Activated naive CD4-positive, alpha-beta T cell treated with anti-CD3 and anti-CD28 coated beads, Interleukin-2, amount 50 U/mL, for 72 hours (primary cell): ENCODE results near the gene RBP2. TPM values are rescaled to one million over a fixed set of nuclear protein-coding genes. Genes with fewer than 3 reads are reported as not detected.

Experiments
- ATAC-seq, 2 donors: fragments of 150-1000 bp; cut with Tn5 transposase; 2 replicates each; pipeline ENCODE4 v1.10.0; 2021; ENCODE audit warnings: mild to moderate bottlenecking in 2 of 2, moderate library complexity in 2 of 2
- DNase-seq, 2 donors: peaks; one replicate each; pipeline ENCODE4 v3.0.0; 2021 to 2022; ENCODE audit warnings: low spot score in 2 of 2
- H3K27ac Mint-ChIP-seq, 2 donors: one replicate each; pipeline ENCODE4 v1.8.0; 2022; ENCODE audit warnings: mild to moderate bottlenecking in 2 of 2, mixed read lengths in 2 of 2
- H3K36me3 Mint-ChIP-seq, 2 donors: one replicate each; pipeline ENCODE4 v1.8.0; 2022; ENCODE audit warnings: mixed read lengths in 2 of 2
- H3K9me3 Mint-ChIP-seq, 2 donors: one replicate each; pipeline ENCODE4 v1.8.0; 2022; ENCODE audit warnings: mixed read lengths in 2 of 2
- total RNA-seq, 2 donors: library from RNA; stranded (reverse); gene quantifications; one replicate each; pipeline ENCODE4 v1.2.3, GENCODE V29; 2022

Gene RBP2
- total RNA-seq, 2 donors from 2014 or later, result not detected

DNA sequence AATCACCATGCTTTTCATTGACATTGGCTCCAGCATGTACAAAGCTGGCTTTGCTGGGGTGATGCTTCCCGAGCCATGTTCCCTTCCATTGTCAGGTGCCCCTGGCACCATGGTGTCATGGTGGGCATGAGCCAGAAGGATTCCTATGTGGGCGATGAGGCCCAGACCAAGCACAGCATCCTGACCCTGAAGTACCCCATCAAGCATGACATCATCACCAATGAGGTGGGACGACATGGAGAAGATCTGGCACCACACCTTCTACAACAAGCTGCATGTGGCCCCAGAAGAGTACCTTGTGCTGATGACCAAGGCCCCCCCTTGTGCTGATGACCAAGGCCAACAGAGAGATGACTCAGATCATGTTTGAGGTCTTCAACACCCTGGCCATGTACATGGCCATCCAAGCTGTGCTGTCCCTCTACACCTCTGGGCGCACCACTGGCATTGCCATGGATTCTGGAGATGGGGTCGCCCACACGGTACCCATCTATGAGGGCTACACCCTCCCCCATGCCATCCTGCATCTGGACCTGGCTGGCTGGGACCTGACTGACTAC is 17.6 kb upstream of the RBP2 start:
- DNase-seq, result no peak
- peaks cover 13 to 39% of the 10 kb centered on the region in 2 donors for H3K36me3 Mint-ChIP-seq
- H3K9me3 Mint-ChIP-seq, result peaks cover 12 to 20% of the 10 kb centered on the region in 2 donors
- no peak for ATAC-seq
- H3K27ac Mint-ChIP-seq, result no peak overlapping the region

DNA sequence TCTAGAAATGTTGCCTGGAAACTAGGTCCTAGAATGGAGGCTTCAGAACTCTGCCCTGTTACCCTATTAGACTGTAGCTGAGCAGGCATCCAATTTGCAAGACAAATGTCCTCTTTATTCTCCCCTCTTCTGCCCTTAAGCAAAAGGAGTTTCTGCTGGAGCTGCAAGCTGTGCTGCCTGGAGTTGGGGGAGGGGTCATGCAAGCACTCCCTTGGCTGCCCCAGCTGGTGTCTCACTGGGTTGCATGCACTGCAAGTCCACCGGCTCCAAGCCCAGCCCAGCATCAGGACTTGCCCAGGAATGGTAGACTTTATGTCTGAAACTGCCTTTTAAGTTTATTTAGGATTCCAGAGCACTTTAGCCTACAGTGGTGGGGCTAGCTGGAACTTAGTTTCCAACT is 15.7 kb upstream of the RBP2 start:
- DNase-seq, result no peak
- Mint-ChIP-seq H3K36me3 (peaks cover 11 to 45% of the 10 kb centered on the region in 2 donors), H3K9me3 (peaks cover 17 to 25% of the 10 kb centered on the region in 2 donors), H3K27ac (no peak overlapping the region)
- no peak for ATAC-seq

DNA sequence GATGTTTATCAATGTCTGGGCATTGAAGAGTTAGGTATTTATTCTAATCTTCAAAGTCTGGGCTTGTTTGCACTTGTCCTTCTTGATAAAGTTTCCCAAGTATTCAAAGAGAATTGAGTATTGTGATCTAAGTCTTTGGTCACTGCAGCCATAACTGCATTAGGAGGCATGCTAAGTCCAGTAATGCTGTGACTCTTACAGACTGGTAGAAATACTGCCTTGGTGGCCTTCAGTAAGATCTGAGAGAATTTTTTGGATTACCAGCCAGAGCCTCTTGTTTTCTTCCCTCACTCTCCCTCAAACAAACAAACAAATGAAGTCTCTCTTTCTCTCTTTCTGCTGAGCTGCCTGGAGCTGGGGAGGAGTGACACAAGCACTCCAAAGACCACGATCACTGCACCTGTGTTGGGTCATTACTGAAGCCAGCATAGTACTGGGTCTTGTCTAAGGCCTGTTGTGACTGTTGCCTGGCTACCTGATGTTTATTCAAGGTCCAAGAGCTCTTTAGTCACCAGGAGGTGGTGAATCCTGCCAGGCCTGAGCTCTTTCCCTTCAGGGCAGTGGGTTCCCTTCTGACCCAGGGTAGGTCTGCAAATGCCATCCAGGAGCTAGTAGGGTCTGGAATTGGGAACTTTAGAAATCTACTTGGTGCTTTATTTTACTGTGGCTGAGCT is 14.8 kb upstream of the RBP2 start:
- no peak for DNase-seq
- no peak overlapping the region for H3K27ac Mint-ChIP-seq
- H3K36me3 Mint-ChIP-seq, result peaks cover 6 to 45% of the 10 kb centered on the region in 2 donors
- no peak for ATAC-seq
- H3K9me3 Mint-ChIP-seq, result peaks cover 17 to 23% of the 10 kb centered on the region in 2 donors

DNA sequence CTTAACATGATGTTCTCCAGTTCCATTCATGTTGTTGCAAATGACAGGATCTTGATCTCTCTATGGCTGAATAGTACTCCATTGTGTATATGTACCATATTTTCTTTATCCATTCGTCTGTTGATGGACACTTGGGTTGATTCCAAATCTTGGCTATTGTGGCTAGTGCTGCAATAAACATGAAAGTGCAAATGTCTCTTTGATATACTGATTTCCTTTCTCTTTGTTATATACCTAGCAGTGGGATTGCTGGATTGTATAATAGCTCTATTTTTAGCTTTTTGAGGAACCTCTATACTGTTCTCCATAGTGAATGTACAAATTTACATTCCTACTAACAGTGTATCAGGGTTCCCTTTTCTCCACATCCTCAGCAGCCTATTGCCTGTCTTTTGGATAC is 5.9 kb upstream of the RBP2 start:
- Mint-ChIP-seq H3K9me3 (no peaks in the 10 kb centered on the region), H3K27ac (no peak overlapping the region), H3K36me3 (no peaks in the 10 kb centered on the region)
- DNase-seq (no peak), ATAC-seq (no peak)

DNA sequence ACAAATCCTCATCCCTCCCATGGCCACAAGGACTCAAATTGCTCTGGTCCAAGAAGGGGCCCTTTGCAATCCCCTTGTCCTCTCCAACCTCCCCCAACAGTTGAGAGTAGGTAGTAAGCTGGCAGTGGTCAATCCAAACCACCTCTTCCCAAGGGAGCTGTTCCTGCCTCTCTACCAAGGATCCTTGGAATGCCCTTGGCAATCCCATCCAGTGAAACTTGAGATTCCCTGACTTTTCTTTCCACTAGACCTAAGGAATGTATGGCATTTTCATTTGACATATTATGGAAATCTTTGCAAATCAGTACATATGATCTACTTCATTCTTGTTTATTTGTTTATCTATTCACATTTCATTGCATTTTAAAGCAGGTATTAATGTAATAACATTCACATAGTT is 4.8 kb upstream of the RBP2 start:
- ATAC-seq (no peak), DNase-seq (no peak)
- Mint-ChIP-seq H3K9me3 (no peaks in the 10 kb centered on the region), H3K27ac (no peak overlapping the region), H3K36me3 (no peaks in the 10 kb centered on the region)

DNA sequence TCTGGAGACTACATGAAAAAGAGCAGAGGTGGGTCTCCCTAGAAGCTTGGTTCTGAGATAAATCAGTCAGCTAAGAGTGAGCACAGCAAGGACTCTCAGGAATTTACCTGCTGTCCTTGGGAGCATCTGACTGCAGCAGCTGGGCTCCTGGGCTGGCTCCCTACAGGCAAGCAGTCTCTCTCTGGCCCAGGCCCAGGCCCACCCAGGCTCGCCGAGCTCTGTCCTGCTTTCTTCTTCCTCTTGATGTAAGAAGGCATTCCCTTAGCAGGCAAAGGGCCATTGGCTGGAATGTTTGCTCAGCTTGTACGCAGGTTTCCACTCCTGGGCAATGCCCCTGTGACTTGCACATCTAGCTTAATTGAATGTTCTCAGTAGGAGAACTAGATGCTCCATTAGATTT is 4.3 kb upstream of the RBP2 start:
- H3K9me3 Mint-ChIP-seq, result no peaks in the 10 kb centered on the region
- H3K36me3 Mint-ChIP-seq, result no peaks in the 10 kb centered on the region
- no peak overlapping the region for H3K27ac Mint-ChIP-seq
- DNase-seq, result no peak
- no peak for ATAC-seq

DNA sequence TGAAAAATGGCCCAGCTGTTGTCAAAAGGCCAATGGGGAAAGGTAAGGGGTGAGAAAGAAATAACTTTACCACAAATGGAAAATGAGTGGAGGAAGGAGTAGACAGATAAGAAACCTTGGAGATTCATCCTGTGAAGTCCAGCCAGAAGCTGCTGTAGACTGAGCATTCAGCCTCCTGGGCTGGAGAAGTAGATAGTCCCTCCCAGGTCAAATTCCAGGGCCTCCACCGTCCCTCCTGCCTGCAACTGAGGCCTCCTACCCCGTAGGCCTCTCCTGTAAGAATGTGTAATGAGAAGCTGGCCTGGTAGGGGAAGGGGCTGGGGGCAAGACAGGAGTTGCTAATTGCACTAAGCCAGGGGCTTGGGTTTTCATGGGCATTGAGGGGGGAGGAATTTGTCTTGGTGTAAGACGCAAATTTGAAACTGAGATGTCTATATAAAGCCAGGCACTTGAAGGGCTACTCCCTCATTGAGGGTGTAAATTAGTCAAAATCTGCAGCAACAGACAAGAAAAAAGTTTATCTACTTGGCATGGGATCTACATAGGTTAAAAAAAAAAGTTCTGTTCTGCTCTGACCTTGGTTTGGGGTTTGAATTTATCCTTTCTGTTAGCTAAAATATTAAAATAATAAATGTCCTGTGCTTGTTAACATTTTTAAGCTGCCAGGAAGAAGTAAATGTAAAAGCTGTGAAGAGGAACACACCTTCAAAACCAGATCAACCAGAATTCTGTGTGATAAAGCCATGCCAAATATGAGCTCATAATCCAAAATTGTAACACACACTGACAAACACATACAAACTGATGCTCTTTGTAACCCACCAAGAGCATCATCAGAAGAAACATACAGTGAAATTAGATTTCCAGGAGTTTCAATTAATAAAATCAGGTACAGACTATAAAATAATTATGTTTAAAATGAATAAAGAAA is 1.7 kb upstream of the RBP2 start:
- ATAC-seq (no peak), DNase-seq (no peak)
- Mint-ChIP-seq H3K9me3 (no peaks in the 10 kb centered on the region), H3K36me3 (no peaks in the 10 kb centered on the region), H3K27ac (no peak overlapping the region)

DNA sequence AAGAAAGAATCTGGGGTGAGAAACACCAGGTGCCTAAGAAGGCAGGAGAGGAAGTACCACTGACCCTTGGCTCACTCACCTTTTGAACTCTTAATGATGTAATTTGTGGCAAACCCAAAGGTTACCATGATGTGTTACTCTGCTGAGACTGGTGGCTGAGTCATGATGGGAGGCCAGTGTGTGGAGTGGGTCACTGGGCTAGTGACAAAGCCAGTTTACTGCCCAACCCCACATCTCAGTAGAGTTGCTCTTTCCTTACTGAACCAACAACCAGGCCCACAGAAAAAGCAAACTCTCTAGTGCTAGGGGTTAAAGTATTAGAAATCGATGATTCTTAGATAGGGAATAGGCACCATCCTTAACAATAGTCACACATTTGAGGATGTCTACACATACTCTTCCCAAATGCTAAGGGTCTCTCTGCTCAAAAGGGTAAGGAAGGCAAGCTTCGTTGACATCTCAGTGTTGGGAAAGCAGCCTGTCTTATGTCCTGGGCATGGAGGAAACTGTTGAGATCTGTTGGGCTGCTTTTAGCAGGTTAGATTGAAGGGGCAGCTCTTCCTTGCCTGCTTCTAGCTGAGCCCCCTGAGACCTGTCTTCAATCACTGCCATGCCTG is 3.1 kb downstream of the RBP2 start:
- DNase-seq, result no peak
- H3K9me3 Mint-ChIP-seq, result no peaks in the 10 kb centered on the region
- peak in 1 of 2 donors; percentile 20 for ATAC-seq
- H3K27ac Mint-ChIP-seq, result no peak overlapping the region
- H3K36me3 Mint-ChIP-seq, result no peaks in the 10 kb centered on the region

DNA sequence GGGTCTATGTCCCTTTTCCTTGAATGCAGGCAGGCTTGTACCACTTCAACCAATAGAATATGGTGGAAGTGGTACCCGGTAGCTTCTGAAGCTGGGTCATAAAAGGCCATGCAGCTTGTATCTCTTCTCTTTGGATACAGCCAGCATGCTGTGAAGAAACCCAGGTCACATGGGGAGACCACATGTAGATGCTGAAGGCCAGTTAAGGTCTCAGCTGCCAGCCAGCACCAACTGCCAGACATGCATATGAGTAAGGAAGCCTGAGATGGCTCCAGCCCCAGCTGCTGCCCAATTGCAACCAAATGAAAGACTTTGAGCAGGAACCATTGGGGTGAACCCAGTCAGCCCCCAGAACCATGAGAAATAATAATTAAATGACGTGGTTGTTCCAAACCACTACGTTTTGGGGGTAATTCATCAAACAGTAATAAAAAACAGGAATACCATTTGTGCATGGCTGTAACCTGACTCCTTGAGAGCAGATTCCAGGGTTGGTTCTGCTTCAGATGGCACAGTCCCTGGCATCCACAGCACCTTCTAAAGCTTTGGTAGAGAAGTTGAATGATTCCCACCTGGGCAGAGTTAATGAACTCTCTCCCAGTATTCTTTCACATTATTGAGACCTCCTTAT is 3.8 kb downstream of the RBP2 start:
- no peak for ATAC-seq
- Mint-ChIP-seq H3K36me3 (no peaks in the 10 kb centered on the region), H3K27ac (no peak overlapping the region), H3K9me3 (no peaks in the 10 kb centered on the region)
- no peak for DNase-seq

DNA sequence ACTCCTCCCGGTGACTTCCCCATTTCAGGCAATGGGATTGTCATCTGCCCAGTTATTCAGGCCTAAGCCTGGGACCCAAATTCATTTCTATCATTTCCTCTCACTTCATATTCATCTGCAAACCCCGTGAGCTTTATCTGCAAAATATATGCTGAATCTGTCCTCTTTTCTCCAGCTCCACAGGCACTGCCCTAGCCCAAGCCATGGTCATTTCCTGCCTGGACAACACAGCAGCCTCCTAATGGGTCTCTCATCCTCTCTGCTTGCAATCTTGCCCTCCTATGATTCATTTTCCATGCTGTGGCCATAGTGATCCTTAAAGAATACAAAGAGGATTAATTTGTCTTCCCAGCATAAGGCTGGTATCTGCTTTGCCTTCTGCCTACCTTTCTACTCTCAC is 6.1 kb downstream of the RBP2 start:
- Mint-ChIP-seq H3K9me3 (no peaks in the 10 kb centered on the region), H3K36me3 (no peaks in the 10 kb centered on the region), H3K27ac (no peak overlapping the region)
- DNase-seq (no peak), ATAC-seq (no peak)

DNA sequence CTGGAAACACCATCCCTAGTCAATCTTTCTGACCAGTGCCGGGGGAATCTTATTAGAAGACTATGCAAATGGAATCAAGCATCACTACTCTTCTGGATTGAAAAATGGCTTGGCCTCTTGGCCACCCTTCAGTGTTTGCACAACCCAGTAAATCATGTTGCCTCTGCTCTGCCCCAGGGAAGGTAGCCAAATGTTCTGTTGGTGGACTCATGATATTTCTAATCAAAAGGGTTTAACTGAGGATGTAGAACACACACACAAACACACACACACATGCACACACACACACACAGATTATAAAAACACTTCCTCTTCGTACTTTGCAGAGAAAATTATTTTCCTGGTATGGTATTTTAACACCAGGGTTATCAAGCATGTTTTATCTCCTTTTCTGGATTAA is 7.9 kb downstream of the RBP2 start:
- H3K27ac Mint-ChIP-seq, result no peak overlapping the region
- H3K36me3 Mint-ChIP-seq, result no peaks in the 10 kb centered on the region
- H3K9me3 Mint-ChIP-seq, result no peaks in the 10 kb centered on the region
- ATAC-seq (no peak), DNase-seq (no peak)

DNA sequence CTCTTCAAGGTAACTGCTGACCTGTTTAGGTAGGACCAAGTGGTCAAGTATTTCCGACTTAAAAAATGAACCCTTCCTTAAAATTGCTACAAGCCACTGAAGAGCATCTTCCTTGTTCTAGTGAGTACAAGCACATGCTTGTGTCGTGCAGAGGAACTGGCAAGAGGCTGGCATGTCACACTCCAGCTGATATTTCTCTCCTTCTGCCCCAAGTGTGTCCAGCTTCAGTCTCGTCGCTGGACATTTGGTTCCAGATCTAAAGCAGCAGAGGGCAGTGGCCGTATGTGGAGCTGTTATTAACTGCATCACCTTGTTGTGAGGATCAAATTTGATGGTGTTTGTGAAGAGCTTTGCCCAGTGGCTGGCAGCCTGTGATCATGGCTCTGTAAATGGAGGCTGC is 10.0 kb downstream of the RBP2 start:
- no peak for ATAC-seq
- Mint-ChIP-seq H3K36me3 (no peaks in the 10 kb centered on the region), H3K9me3 (no peaks in the 10 kb centered on the region), H3K27ac (no peak overlapping the region)
- no peak for DNase-seq

DNA sequence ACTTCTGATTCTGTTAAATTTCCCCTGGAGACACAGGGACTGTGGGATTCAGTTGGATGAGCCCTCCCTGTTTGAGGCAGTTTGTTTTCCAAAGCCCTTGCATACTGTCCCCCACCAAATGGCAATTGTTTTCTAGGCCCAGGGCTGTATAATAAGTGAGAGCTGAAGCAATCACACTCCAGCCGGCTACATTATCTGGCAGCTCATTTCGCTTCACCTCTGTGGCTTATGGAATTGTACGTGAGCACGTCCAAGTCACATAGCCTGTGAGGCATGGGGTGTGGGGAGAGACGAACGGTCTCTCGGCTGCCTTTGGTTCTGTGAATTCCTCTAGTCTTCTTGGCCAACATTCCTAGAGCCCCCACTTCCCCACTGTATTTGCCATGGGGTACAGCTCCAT is 10.7 kb downstream of the RBP2 start:
- no peaks in the 10 kb centered on the region for H3K9me3 Mint-ChIP-seq
- DNase-seq (no peak), ATAC-seq (no peak)
- H3K36me3 Mint-ChIP-seq, result no peaks in the 10 kb centered on the region
- H3K27ac Mint-ChIP-seq, result no peak overlapping the region

DNA sequence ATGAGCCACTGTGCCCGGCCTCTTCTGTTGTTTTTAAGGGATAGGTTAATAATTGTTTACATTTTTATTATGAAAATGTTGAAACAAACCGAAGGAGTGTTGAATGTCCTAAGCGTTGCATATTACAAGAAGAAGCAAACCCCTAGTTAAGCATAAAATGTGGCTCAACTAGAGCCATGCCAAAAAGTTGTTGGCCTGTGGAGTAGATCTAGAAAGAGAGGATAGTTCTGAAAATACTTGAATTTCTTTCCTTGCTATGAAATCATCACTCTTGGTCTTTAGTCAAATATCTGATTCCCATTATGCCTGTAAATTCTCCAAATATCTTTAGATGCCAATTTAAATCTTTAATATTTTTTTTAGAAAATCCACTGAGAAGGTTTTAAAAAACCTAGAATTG is 12.8 kb downstream of the RBP2 start:
- Mint-ChIP-seq H3K27ac (no peak overlapping the region), H3K36me3 (no peaks in the 10 kb centered on the region), H3K9me3 (no peaks in the 10 kb centered on the region)
- DNase-seq, result no peak
- ATAC-seq, result no peak

DNA sequence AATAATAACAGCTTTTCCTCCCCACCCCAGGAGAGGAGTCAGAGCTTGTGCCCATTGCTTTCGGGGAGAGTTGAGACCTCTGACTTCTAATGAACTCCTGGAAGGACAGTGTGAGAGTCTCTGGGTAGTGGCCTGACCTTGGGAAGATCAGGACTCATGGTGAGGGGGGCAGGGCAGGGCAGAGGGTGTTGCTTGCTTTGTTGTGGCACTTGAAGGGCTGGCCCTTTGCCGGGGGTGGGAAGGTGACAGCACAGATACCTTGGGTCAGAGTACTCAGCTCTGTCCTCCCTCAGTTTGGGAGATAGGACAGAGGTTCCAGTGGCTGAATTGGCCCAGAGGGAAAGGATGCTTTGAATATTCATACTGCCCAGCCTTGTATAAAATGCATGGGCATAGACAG is 15.8 kb downstream of the RBP2 start:
- no peak overlapping the region for H3K27ac Mint-ChIP-seq
- DNase-seq (no peak), ATAC-seq (no peak)
- no peaks in the 10 kb centered on the region for H3K36me3 Mint-ChIP-seq
- no peaks in the 10 kb centered on the region for H3K9me3 Mint-ChIP-seq

DNA sequence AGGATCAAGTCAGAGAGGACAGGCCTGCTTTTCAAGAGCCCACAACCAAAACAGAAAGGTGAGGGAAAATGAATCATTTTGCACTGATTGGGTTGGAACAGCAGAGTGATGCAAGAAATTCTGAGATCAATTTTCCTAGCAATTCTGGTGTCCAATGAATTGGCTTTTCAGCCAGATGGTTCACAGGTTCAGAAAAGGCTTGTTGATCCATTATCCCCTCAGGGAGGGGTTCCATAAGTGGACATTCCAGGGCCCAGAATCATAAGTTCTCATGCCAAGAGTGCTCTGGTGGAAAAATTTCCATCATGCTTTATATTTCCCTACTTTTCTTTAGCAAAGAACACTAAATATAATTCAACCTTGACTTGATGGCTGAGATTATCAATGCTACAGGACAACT is 16.2 kb downstream of the RBP2 start:
- Mint-ChIP-seq H3K27ac (no peak overlapping the region), H3K36me3 (no peaks in the 10 kb centered on the region), H3K9me3 (no peaks in the 10 kb centered on the region)
- no peak for ATAC-seq
- DNase-seq, result no peak

DNA sequence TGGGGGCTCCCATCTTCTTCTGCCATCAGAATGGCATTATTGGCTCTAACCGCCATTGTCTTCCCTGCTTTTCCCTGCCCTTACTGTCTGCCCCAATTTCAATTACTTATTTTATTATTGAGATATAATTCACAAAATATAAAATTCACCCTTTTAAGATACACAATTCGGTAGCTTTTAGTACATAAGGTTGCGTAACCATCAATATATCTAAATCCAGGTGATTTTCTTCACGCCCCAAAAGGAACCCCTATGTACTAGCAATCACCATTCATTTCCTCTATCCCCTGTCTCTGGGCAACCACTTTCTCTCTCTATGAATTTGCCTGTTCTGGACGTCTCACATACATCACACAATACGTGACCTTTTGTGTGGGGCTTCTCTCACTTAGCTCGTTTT is 18.0 kb downstream of the RBP2 start:
- DNase-seq, result no peak
- ATAC-seq, result no peak
- Mint-ChIP-seq H3K9me3 (no peaks in the 10 kb centered on the region), H3K36me3 (no peaks in the 10 kb centered on the region), H3K27ac (no peak overlapping the region)
